ENCODE results near the gene KLHL29.

The KLHL29 gene

GRCh38 chr2:23682481-23682880 is 297.5 kb downstream of the KLHL29 start:
- in situ Hi-C loops (cut with HindIII; ENCODE audit: low sequenced_read_pairs) = no loop called here
- H3K4me3 ChIP-seq (ENCODE audit: low read depth, low read length) = no peak overlapping the region
- DNase-seq (ENCODE audit: low read depth) = no peak
- TF ChIP-seq CTCF (IDR thresholded peaks at IDR 0.05; ENCODE audit: low read depth, low read length, missing control alignments) = no peak

GRCh38 chr2:23683001-23683400 is 298.0 kb downstream of the KLHL29 start:
- DNase-seq (ENCODE audit: low read depth) = no peak
- no peak for TF ChIP-seq CTCF (IDR thresholded peaks at IDR 0.05; ENCODE audit: low read depth, low read length, missing control alignments)
- no peak overlapping the region for H3K4me3 ChIP-seq (ENCODE audit: low read depth, low read length)
- in situ Hi-C loops (cut with HindIII; ENCODE audit: low sequenced_read_pairs) = no loop called here

GRCh38 chr2:23684395-23685176 is 299.6 kb downstream of the KLHL29 start:
- DNase-seq (ENCODE audit: low read depth) = no peak
- H3K4me3 ChIP-seq (ENCODE audit: low read depth, low read length) = no peak overlapping the region
- in situ Hi-C loops (cut with HindIII; ENCODE audit: low sequenced_read_pairs) = no loop called here
- TF ChIP-seq CTCF (IDR thresholded peaks at IDR 0.05; ENCODE audit: low read depth, low read length, missing control alignments) = no peak

GRCh38 chr2:23685181-23685580 is 300.2 kb downstream of the KLHL29 start:
- in situ Hi-C loops (cut with HindIII; ENCODE audit: low sequenced_read_pairs) = no loop called here
- TF ChIP-seq CTCF (IDR thresholded peaks at IDR 0.05; ENCODE audit: low read depth, low read length, missing control alignments) = no peak
- no peak overlapping the region for H3K4me3 ChIP-seq (ENCODE audit: low read depth, low read length)

GRCh38 chr2:23685706-23686105 is 300.7 kb downstream of the KLHL29 start:
- in situ Hi-C loops (cut with HindIII; ENCODE audit: low sequenced_read_pairs) = no loop called here
- no peak for TF ChIP-seq CTCF (IDR thresholded peaks at IDR 0.05; ENCODE audit: low read depth, low read length, missing control alignments)
- no peak overlapping the region for H3K4me3 ChIP-seq (ENCODE audit: low read depth, low read length)
- DNase-seq (ENCODE audit: low read depth) = no peak

More at GRCh38 chr2:23685181-23685580, 300.2 kb downstream of the KLHL29 start:
- no peak for DNase-seq (ENCODE audit: low read depth)

- TF ChIP-seq CTCF (IDR thresholded peaks at IDR 0.05; ENCODE audit: low read depth, low read length, missing control alignments) = no peak
- no peak for DNase-seq (ENCODE audit: low read depth)
- in situ Hi-C loops (cut with HindIII; ENCODE audit: low sequenced_read_pairs) = no loop called here
- no peak overlapping the region for H3K4me3 ChIP-seq (ENCODE audit: low read depth, low read length)
These were observed 301.5 kb downstream of the KLHL29 start for GRCh38 chr2:23686405-23687029.
